Stimulated activated CD8-positive, alpha-beta memory T cell treated with anti-CD3 and anti-CD28 coated beads, Interleukin-15, amount 100 ng/mL, for 48 hours (primary cell): Measurements from ENCODE around the gene AKAP9.
"Not testable (repeated sequence)": the region's sequence is repeated elsewhere in the genome, so short reads cannot be mapped to it uniquely, and the experiment has no call there.

Experiments used
- DNase-seq, 2 donors: peaks; one replicate each; pipeline ENCODE4 v3.0.0-alpha.2; 2020; ENCODE audit warnings: low read depth in 2 of 2

The AKAP9 gene

GRCh38 chr7:92010215-92010614 is 69.6 kb downstream of the AKAP9 start:
- no peak for DNase-seq

- no peak for DNase-seq
Observed at GRCh38 chr7:92013611-92014010, 72.9 kb downstream of the AKAP9 start.

- DNase-seq, result no peak
Observed at GRCh38 chr7:92020636-92021035, 80.0 kb downstream of the AKAP9 start.

GRCh38 chr7:92025260-92025659 is 84.6 kb downstream of the AKAP9 start:
- DNase-seq, result no peak

- DNase-seq, result not testable (repeated sequence)
Observed at GRCh38 chr7:92026635-92027034, 86.0 kb downstream of the AKAP9 start.

- not testable (repeated sequence) for DNase-seq
Observed at GRCh38 chr7:92027128-92027527, 86.5 kb downstream of the AKAP9 start.

- no peak for DNase-seq
Observed at GRCh38 chr7:92028226-92028625, 87.6 kb downstream of the AKAP9 start.

- DNase-seq, result no peak
Observed at GRCh38 chr7:92028686-92029085, 88.0 kb downstream of the AKAP9 start.

GRCh38 chr7:92034116-92034515 is 93.5 kb downstream of the AKAP9 start:
- no peak for DNase-seq

GRCh38 chr7:92035576-92035975 is 94.9 kb downstream of the AKAP9 start:
- no peak for DNase-seq

GRCh38 chr7:92039900-92040299 is 99.2 kb downstream of the AKAP9 start:
- no peak for DNase-seq

GRCh38 chr7:92042056-92042737 is 101.5 kb downstream of the AKAP9 start:
- no peak for DNase-seq

- DNase-seq, result no peak
Observed at GRCh38 chr7:92043098-92043497, 102.4 kb downstream of the AKAP9 start.

- no peak for DNase-seq
Observed at GRCh38 chr7:92043637-92044036, 103.0 kb downstream of the AKAP9 start.

- no peak for DNase-seq
Observed at GRCh38 chr7:92044148-92044547, 103.5 kb downstream of the AKAP9 start.

- DNase-seq, result no peak
Observed at GRCh38 chr7:92044940-92045339, 104.3 kb downstream of the AKAP9 start.

GRCh38 chr7:92051655-92052054 is 111.0 kb downstream of the AKAP9 start:
- no peak for DNase-seq

GRCh38 chr7:92052159-92052558 is 111.5 kb downstream of the AKAP9 start:
- DNase-seq, result no peak

- DNase-seq, result no peak
Observed at GRCh38 chr7:92052684-92053083, 112.0 kb downstream of the AKAP9 start.

GRCh38 chr7:92053312-92053711 is 112.7 kb downstream of the AKAP9 start:
- DNase-seq, result no peak

- DNase-seq, result no peak
Observed at GRCh38 chr7:92056286-92056685, 115.6 kb downstream of the AKAP9 start.

GRCh38 chr7:92057375-92057774 is 116.7 kb downstream of the AKAP9 start:
- DNase-seq, result no peak

GRCh38 chr7:92058040-92058439 is 117.4 kb downstream of the AKAP9 start:
- DNase-seq, result no peak

- DNase-seq, result no peak
Observed at GRCh38 chr7:92058899-92059298, 118.2 kb downstream of the AKAP9 start.
